SIG-M5 (cell line): ENCODE measurements around the gene FXYD5.

ENCODE experiments used
- DNase-seq: peaks from one replicate; lab custom pipeline; 2025; lab: John Stamatoyannopoulos, UW

The FXYD5 gene

GRCh38 chr19:35154525-35155406, at the start of gene FXYD5:
FXYD5 (plus strand) TSS chr19:35154735; CDS start chr19:35155551, 816 bp downstream.
- peak; percentile 66 for DNase-seq

GRCh38 chr19:35105047-35105410, 49.5 kb upstream of the FXYD5 start:
- DNase-seq, result no peak

- DNase-seq, result no peak
Measured at GRCh38 chr19:35105411-35106290, 48.9 kb upstream of the FXYD5 start.

- DNase-seq, result no peak
Measured at GRCh38 chr19:35106291-35106583, 48.3 kb upstream of the FXYD5 start.

- no peak for DNase-seq
Measured at GRCh38 chr19:35106898-35107541, 47.5 kb upstream of the FXYD5 start.

- no peak for DNase-seq
Measured at GRCh38 chr19:35107545-35107944, 47.0 kb upstream of the FXYD5 start.

- no peak for DNase-seq
Measured at GRCh38 chr19:35108730-35109129, 45.8 kb upstream of the FXYD5 start.

- DNase-seq, result no peak
Measured at GRCh38 chr19:35109395-35110112, 45.0 kb upstream of the FXYD5 start.

- no peak for DNase-seq
Measured at GRCh38 chr19:35110974-35111373, 43.6 kb upstream of the FXYD5 start.

- no peak for DNase-seq
Measured at GRCh38 chr19:35112995-35113688, 41.4 kb upstream of the FXYD5 start.

- no peak for DNase-seq
Measured at GRCh38 chr19:35114353-35115176, 40.0 kb upstream of the FXYD5 start.

GRCh38 chr19:35115177-35115951, 39.2 kb upstream of the FXYD5 start, which contains the start of gene FXYD3:
FXYD3 (plus strand) TSS chr19:35115823; CDS start chr19:35119377, 3,554 bp downstream.
- DNase-seq, result no peak

- DNase-seq, result no peak
Measured at GRCh38 chr19:35116072-35116801, 38.3 kb upstream of the FXYD5 start.

- no peak for DNase-seq
Measured at GRCh38 chr19:35117116-35117515, 37.4 kb upstream of the FXYD5 start.

- DNase-seq, result no peak
Measured at GRCh38 chr19:35117799-35118198, 36.7 kb upstream of the FXYD5 start.

- no peak for DNase-seq
Measured at GRCh38 chr19:35118268-35119020, 36.1 kb upstream of the FXYD5 start.

- no peak for DNase-seq
Measured at GRCh38 chr19:35119091-35119490, 35.4 kb upstream of the FXYD5 start.

- no peak for DNase-seq
Measured at GRCh38 chr19:35119578-35120155, 34.9 kb upstream of the FXYD5 start.
